D721Med (cell line): ENCODE data around the gene LRRN3.

Experiments used
- DNase-seq: peaks from one replicate; pipeline ENCODE4 v3.0.0; 2011; ENCODE audit warnings: low spot score; ENCODE audit not compliant: insufficient read length
- FAIRE-seq: peaks from 2 replicates; lab custom pipeline; 2011; peaks lifted over from hg19 to GRCh38; lab: Jason Lieb, UNC
- TF ChIP-seq, protein P1 (sequence below): IDR thresholded peaks from 2 replicates; pipeline ENCODE4 v1.5.1; 2012; ENCODE audit warnings: mild to moderate bottlenecking, control low read depth; ENCODE audit not compliant: insufficient read depth; ENCODE audit errors: missing control alignments

Gene LRRN3

DNA sequence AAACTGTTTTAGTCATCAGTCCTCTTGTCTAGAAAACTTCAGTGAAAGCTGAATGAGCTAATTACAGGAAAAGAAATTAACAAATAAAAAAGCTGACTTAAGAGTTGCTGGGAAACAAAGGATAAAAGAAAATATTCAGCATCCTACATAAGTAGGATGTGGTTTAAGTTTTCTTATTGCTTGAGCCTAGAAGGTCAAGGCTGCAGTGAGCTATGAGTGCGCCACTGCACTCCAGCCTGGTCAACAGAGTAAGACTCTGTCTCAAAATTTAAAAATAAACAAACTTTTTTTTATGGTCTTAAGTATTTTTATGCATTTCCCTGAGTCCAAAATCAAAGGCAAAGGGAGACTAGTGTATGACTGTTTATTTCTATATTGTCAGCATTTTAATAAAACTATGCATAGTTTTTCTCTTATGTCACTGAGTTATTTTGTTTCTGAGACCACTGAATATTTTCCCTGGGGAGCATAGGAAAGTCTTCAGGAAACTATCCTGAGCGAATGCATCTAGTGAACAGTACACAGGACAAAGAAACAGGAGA is 40.0 kb upstream of the LRRN3 start:
- no peak for FAIRE-seq
- TF ChIP-seq, protein P1, sequence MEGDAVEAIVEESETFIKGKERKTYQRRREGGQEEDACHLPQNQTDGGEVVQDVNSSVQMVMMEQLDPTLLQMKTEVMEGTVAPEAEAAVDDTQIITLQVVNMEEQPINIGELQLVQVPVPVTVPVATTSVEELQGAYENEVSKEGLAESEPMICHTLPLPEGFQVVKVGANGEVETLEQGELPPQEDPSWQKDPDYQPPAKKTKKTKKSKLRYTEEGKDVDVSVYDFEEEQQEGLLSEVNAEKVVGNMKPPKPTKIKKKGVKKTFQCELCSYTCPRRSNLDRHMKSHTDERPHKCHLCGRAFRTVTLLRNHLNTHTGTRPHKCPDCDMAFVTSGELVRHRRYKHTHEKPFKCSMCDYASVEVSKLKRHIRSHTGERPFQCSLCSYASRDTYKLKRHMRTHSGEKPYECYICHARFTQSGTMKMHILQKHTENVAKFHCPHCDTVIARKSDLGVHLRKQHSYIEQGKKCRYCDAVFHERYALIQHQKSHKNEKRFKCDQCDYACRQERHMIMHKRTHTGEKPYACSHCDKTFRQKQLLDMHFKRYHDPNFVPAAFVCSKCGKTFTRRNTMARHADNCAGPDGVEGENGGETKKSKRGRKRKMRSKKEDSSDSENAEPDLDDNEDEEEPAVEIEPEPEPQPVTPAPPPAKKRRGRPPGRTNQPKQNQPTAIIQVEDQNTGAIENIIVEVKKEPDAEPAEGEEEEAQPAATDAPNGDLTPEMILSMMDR: no peak
- no peak for DNase-seq

GRCh38 chr7:111051832-111052231 is 39.1 kb upstream of the LRRN3 start:
- TF ChIP-seq, protein P1: no peak
- no peak for DNase-seq
- no peak for FAIRE-seq

DNA sequence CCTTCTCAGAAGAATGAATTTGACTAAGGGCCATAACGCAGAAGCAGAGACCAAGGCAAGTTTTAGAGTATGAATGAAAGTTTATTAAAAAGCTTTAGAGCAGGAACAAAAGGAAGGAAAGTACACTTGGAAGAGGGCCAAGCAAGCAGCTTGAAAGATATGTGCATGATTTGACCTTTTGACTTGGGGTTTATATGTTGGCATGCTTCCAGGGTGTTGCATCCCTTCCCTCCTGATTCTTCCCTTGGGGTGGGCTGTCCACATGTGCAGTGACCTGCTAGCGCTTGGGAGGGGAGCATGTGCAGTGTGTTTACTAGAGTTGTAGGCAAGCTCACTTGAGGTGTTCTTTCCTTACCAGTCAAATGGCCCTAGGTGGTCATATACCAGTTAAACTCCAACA is 37.9 kb upstream of the LRRN3 start:
- TF ChIP-seq, protein P1: no peak
- no peak for DNase-seq
- FAIRE-seq: no peak

DNA sequence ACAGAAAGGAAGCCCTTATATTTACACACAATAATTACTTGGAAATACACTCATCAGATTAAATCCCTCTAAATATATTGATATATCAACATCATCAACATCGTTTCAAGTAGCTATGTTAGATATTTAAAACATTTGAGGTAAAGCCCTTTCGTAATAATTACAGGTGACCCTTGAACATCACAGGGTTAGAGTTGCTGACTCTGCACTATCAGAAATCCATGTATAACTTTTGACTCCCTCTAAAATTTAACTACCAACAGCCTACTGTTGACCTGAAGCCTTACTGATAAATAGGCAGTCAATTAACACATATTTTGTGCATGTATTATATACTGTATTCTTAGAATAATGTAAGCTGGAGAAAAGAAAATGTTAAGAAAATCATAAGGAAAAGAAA is 34.6 kb upstream of the LRRN3 start:
- FAIRE-seq: no peak
- DNase-seq: no peak
- TF ChIP-seq, protein P1: no peak

GRCh38 chr7:111057066-111057465 is 33.9 kb upstream of the LRRN3 start:
- FAIRE-seq: no peak
- no peak for DNase-seq
- TF ChIP-seq, protein P1: no peak

GRCh38 chr7:111059833-111060232 is 31.1 kb upstream of the LRRN3 start:
- TF ChIP-seq, protein P1: no peak
- no peak for DNase-seq
- no peak for FAIRE-seq

DNA sequence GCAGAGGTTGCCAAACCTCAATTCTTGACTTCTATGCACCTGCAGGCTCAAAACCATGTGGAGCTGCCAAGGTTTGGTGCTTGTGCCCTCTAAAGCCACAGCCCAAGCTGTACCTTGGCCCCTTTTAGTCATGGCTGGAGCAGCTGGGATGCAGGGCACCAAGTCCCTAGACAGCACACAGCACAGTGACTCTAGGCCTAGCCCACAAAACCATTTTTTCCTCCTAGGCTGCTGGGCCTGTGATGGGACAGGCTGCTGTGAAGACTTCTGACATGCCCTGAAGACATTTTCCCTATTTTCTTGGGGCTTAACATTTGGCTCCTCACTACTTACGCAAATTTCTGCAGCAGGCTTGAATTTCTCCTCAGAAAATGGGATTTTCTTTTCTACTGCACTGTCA is 27.8 kb upstream of the LRRN3 start:
- no peak for DNase-seq
- TF ChIP-seq, protein P1: no peak
- FAIRE-seq: no peak
